Left colon (tissue), 2 donors: ENCODE data around the gene KPNA6. TPM values are rescaled to one million over a fixed set of nuclear protein-coding genes. Genes with fewer than 3 reads are reported as not detected.
"Not testable (repeated sequence)": the region's sequence is repeated elsewhere in the genome, so short reads cannot be mapped to it uniquely, and the experiment has no call there.

Experiments used
- ATAC-seq: fragments of 200-7000 bp; cut with Tn5 transposase; one replicate; pipeline ENCODE4 v1.9.1; 2020; ENCODE audit warnings: mild to moderate bottlenecking, moderate library complexity
- DNase-seq, 2 donors: peaks; one replicate each; pipeline ENCODE4 v3.0.0-alpha.2; 2020
- intact Hi-C, 2 donors: fragments of 100-400 bp; cut with DNase I in 1 of 2; cut with micrococcal nuclease in 1 of 2; formaldehyde crosslinking; loops; one replicate each; pipeline versions ENCODE4 v1.11.2 to v1.14.0; 2022; cut with DNase I, micrococcal nuclease
- total RNA-seq, 2 donors: library from RNA; stranded (reverse); fragmentation: NEBNext Ultra II Directional; extraction: Animal tissue kit (Norgen Biotek cat#: 25700); gene quantifications; one replicate each; pipeline ENCODE4 v1.2.1, GENCODE V29; 2021
- donor health status: DM: no; HTN: no; CAD: no.
- donor health status: DM: yes; HTN: yes; CAD: no.

The KPNA6 gene
- total RNA-seq, 2 donors from 2014 or later: 55.6 to 58.9 TPM

- ATAC-seq (no peak), DNase-seq (no peak)
- intact Hi-C loops: no loop called here
Measured at GRCh38 chr1:32127409-32128198, 19.7 kb downstream of the KPNA6 start.

GRCh38 chr1:32128479-32128878 lies 20.6 kb downstream of the KPNA6 start:
- intact Hi-C loops: no loop called here
- ATAC-seq (no peak), DNase-seq (no peak)

GRCh38 chr1:32128964-32129363 lies 21.1 kb downstream of the KPNA6 start:
- DNase-seq: no peak
- ATAC-seq: no peak
- intact Hi-C loops: no loop called here

- intact Hi-C loops: loop anchor here in 1 of 2 donors (2.0 kb wide), 1 partner anchor 13 kb away; no protein-coding TSS in a partner anchor
- ATAC-seq, DNase-seq: not testable (repeated sequence)
Measured at GRCh38 chr1:32133950-32134280, 26.1 kb downstream of the KPNA6 start.

- ATAC-seq (no peak), DNase-seq (no peak)
- intact Hi-C loops: no loop called here
Measured at GRCh38 chr1:32137111-32137510, 29.3 kb downstream of the KPNA6 start.

GRCh38 chr1:32138965-32139364 lies 31.1 kb downstream of the KPNA6 start:
- intact Hi-C loops: no loop called here
- ATAC-seq: peak; percentile 21
- no peak for DNase-seq

GRCh38 chr1:32142446-32143301 lies 34.8 kb downstream of the KPNA6 start:
- peak; percentile 89 for ATAC-seq
- peak; percentile 11 to 31 for DNase-seq
- intact Hi-C loops: no loop called here

GRCh38 chr1:32143302-32143695 lies 35.4 kb downstream of the KPNA6 start:
- intact Hi-C loops, ATAC-seq, DNase-seq: not testable (repeated sequence)

GRCh38 chr1:32144033-32144432 lies 36.2 kb downstream of the KPNA6 start:
- DNase-seq: no peak
- intact Hi-C loops: no loop called here
- ATAC-seq: no peak

- intact Hi-C loops, ATAC-seq, DNase-seq: not testable (repeated sequence)
Measured at GRCh38 chr1:32147799-32148198, 39.9 kb downstream of the KPNA6 start.

- intact Hi-C loops: no loop called here
- ATAC-seq: no peak
- DNase-seq: no peak
Measured at GRCh38 chr1:32150847-32151246, 43.0 kb downstream of the KPNA6 start.

- intact Hi-C loops: no loop called here
- no peak for DNase-seq
- no peak for ATAC-seq
Measured at GRCh38 chr1:32151319-32151787, 43.5 kb downstream of the KPNA6 start.

- intact Hi-C loops: no loop called here
- DNase-seq (no peak), ATAC-seq (no peak)
Measured at GRCh38 chr1:32159189-32159588, 51.3 kb downstream of the KPNA6 start.

- intact Hi-C loops: no loop called here
- ATAC-seq: no peak
Measured at GRCh38 chr1:32163405-32163804, 55.5 kb downstream of the KPNA6 start.

GRCh38 chr1:32165633-32166032 lies 57.8 kb downstream of the KPNA6 start:
- ATAC-seq, intact Hi-C loops, DNase-seq: not testable (repeated sequence)

More at GRCh38 chr1:32163405-32163804, 55.5 kb downstream of the KPNA6 start:
- DNase-seq: no peak

- intact Hi-C loops: no loop called here
- no peak for ATAC-seq
- no peak for DNase-seq
Measured at GRCh38 chr1:32170991-32171390, 63.1 kb downstream of the KPNA6 start.

GRCh38 chr1:32172621-32173245 lies 64.9 kb downstream of the KPNA6 start:
- intact Hi-C loops: no loop called here
- no peak for DNase-seq
- no peak for ATAC-seq

- DNase-seq (no peak), ATAC-seq (no peak)
- intact Hi-C loops: no loop called here
Measured at GRCh38 chr1:32178380-32179192, 70.7 kb downstream of the KPNA6 start.

GRCh38 chr1:32179193-32179442 lies 71.3 kb downstream of the KPNA6 start:
- ATAC-seq (peak; percentile 20), DNase-seq (no peak)
- intact Hi-C loops: no loop called here
